Fibroblast of upper back skin (primary cell): ENCODE results near the gene CARNS1.

Source experiments
- DNase-seq: peaks from one replicate; pipeline ENCODE4 v3.0.0-alpha.2; 2013

CARNS1 gene, protein sequence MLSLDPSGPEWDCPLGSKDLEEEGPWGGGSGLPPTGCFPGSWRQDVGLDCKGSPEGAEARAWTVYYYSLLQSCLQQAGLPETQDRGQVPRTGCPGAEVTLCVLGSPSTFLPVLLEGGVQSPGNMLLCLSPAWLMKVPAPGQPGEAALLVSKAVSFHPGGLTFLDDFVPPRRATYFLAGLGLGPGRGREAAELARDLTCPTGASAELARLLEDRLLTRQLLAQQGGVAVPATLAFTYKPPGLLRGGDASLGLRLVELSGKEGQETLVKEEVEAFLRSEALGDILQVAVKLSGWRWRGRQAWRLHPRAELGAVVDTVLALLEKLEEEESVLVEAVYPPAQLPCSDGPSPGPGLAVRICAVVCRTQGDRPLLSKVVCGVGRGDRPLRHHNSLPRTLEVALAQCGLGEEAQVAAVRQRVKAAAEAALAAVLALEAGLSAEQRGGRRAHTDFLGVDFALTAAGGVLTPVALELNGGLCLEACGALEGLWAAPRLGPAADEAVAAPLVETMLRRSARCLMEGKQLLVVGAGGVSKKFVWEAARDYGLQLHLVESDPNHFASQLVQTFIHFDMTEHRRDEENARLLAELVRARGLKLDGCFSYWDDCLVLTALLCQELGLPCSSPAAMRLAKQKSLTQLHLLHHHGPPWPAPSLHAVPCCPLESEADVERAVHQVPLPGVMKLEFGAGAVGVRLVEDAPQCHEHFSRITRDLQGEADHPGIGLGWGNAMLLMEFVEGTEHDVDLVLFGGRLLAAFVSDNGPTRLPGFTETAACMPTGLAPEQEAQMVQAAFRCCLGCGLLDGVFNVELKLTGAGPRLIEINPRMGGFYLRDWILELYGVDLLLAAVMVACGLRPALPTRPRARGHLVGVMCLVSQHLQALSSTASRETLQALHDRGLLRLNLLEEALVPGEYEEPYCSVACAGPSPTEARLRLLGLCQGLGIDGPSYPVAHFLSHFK

DNA sequence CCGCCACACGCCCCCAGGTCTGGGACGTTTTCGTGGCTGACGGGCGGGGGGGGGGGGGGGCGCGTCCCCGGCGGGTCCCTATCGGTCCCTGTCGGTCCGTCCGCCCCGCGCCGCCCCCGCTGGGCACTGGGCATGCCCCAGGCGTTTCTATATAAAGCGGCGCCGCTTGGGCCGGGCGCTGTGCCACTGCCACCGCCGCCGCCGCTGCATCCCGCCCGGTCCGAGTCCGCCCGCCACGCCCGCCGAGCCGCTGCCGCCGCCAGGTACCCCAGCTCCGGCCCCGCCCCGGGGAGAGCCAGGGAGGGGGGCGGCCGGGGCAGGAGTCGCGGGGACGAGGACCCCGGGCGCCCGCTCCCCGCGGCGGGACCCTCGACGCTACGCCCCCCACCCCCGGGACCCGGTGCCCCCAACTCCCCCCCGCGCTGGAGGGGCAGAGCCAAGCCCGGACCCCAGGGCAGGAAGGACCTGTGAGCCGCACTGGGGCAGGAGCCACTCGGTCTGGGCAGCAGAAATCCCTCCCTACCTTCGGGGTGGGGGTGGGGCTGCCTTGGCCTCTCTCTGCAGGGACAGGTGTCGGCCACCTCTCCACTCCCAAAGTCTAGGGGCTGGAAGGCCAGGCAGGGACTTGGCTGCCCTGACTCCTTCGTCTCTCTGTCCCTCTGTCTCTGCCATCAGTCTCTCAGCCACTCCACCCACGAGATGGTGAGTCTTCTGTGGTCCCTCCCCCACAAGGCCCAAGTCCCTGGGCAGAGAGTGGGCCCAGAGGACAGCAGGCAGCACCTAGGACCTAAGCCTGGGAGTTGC lies at the start of gene CARNS1:
CARNS1 (plus strand) TSS at position 178 of the 804 bp plus-strand sequence; CDS start at position 700, 522 bp downstream.
- DNase-seq, result no peak

DNA sequence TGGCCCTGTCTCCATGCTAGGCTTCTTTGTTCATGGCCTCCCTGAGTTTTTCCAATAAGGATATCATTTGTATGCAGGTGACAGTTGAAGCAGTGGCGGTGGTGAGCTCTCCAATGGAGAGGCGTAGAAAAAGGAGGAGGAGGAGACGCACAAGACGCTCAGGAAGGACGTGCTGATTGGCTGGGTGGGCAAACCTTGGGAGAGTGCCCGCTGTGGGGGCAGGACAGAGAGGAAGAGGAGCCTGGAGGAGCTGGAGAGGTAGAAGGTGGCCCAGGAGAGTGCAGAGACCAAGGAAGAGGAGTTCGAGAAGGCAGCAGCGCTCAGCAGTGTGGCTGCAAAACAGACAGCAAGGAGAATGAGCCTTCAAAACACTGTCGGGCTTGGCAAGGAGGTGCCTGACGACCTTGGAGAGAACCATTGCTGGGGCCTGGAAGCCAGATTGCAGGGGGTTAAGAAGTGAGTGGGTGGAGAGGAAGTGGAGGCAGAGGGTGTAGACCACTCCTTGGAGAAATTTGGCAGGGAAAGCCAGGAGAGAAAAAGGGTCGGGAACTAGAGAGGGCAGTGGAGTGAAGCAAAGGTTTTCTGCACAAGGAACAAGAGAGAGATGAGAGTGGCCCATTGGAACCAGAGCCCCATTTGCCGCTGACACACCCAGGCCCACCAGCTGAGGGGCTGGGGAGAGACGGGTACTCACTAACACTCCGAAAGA lies 49.6 kb upstream of the CARNS1 start:
- no peak for DNase-seq

DNA sequence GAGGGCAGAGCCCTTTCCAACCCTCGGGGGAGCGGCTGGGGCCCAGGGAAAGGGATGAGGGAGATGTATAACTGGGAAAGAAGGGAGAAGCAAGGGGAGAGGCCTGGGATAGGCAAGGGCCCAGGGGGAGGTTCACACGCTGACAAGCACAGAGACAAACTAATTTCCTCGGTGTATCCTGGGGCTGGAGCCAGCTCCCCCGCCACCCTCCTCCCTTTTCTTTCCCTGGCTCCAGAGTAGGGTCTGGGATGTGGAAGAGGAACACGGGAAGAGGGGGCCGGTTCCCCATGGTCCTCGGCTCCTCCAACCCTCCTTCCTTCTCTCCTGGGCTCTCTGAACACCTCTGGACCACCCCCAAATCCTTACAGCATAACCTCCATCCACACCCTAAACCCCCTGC lies 48.9 kb upstream of the CARNS1 start:
- DNase-seq, result no peak

DNA sequence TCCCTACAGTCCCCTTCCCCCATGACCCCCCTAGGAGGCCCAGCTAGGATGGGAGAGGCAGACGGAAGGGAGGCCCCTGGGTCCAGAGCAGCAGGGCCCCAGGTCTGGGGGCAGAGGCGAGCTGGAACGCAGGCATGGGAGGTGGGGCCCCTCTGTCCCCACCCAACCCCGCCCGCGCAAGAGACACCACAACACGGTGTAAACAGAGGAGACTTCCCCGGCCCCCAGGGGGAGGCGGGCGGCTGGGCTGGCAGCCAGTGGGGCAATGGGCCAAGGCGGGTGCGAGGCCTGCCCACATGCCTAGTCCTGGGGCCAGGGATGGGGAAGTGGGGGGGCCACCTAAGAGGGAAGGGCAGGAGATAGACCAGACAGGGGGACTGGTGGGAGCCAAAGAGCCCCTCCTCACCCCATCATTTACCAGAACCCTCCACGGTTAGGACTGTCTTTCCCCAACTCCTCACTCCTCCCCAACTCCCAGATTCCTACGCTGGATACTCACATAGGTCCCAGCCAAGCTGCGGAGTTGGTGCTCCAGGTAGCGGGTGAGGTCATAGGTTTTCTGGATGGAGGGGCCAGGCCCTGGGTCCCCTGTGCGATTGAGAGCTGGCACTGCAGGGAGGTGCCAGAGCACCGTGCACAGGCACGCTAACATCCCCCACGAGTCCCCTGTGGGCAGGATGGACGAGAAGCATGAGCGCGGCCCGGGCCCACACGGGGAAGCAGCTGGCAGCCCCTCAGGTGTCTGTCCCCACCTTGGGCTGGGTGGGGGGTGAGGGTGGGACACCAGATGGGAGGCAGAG lies 48.3 kb upstream of the CARNS1 start:
- DNase-seq, result no peak

DNA sequence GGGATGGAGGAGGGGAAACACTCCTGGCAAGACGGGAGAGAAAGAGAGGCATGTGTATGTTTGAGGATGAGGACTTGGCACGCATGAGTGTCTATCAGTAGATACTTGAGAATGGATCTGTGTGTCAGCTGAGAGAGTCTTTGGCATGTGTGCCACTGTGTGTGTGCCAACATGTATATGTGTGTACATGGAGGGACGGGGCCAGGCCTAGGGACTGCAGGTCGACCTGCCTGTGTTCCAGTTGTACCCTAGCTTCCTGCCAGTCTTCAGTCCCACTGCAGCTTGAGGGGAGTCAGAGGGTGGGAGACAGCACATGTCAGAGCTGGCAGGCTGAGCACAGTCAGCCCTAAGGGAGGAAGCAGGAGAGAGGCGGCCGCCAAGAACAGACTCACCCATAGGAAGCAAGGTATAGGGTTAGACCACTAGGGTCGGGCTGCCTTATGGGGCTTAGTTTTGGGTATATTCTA lies 47.7 kb upstream of the CARNS1 start:
- DNase-seq, result no peak

DNA sequence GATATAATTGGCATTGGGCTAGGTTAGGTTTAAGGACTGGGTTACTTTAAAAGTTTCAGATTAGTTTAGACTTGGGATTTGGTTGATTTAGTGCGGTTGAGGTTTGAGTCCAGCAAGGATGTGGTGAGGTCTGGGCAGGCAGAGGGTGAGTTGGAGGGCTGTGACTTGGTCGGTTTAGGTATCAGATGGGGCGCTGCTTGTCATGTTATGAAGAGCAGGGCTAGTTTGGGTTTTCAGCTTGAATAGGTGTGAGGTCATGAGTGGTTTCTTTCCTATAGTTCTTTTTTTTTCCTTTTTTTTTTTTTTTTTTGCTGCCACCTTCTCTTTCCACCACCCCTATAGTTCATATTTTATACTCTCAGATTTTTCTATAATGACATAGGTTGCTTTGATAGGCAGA lies 46.9 kb upstream of the CARNS1 start:
- DNase-seq, result no peak

DNA sequence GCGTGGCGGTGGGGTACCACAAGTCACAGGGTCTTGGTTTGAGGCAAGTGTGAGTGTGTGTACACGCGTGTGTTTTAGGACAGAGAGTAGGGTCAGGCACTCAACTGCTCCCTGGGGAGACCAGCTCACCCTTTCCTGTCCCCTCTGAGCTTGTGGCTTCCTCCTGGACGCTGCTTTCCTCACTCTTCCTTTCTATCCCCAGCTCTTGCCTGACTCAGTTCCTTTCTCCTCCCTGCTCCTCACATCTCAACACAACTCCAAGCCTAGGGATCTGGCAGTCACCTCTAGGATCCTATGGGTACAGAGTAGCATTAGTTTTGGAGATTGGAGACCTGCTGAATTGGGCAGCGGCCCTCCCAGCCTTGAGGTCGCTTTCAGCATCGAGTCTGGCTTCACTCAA lies 46.2 kb upstream of the CARNS1 start:
- DNase-seq, result no peak

DNA sequence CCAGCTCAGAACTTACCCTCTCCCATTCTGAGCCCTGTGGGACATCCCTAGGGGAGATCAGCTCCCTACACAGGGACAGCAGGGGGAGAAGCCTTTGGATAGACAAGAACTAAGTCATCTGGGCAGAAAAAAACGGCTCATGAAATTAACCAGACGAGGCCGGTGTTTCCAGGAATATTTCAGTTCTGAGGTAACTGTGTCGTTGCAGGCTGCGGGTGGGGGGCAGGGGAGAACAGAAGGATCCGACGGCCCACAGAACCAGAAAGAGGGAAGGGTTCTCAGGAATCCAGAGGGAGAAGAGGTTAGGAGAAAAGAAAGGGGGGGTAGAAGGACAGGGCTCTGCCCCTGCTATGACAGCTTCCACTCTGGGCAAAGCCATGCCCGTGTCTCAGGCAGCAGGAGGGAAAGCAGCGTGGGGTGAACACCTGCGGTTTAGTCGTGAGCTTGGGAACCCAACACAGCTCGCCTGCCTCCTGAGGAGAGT lies 45.6 kb upstream of the CARNS1 start:
- peak; percentile 65 for DNase-seq

DNA sequence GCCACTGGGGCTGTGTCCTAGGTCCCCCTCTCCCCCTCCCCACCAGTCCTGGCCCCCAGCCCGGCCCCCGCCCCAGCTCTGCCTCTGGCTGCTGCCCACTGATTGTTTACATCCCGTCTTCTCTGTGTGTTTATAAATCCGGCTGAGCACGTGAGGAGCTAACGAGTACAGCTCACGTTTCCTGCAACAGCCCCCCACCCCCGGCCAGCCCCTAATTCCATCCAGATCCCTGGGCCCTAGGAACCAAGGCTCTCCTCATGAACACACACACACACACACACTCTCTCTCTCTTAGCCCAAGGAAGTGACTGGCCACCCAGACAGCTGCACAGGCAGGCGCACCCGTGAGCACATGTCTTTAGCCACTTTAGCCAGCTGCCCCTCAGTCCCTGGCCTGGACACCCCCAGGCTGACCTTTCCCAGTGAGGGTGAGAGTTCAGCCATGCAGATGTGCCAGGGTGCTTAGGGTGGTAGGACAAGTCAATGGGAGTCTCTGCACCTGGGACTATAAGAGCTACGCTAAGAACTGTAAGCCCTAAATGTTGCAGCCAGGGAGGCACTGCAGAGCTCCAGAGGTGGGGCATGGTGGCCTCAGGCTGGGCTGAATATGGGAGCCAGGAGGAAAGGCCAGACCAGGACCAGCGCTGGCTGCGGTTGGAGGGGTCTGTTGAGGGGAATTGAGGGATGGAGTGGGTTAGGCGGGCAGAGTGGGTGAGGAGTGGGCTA lies 45.0 kb upstream of the CARNS1 start:
- DNase-seq, result peak; percentile 44

DNA sequence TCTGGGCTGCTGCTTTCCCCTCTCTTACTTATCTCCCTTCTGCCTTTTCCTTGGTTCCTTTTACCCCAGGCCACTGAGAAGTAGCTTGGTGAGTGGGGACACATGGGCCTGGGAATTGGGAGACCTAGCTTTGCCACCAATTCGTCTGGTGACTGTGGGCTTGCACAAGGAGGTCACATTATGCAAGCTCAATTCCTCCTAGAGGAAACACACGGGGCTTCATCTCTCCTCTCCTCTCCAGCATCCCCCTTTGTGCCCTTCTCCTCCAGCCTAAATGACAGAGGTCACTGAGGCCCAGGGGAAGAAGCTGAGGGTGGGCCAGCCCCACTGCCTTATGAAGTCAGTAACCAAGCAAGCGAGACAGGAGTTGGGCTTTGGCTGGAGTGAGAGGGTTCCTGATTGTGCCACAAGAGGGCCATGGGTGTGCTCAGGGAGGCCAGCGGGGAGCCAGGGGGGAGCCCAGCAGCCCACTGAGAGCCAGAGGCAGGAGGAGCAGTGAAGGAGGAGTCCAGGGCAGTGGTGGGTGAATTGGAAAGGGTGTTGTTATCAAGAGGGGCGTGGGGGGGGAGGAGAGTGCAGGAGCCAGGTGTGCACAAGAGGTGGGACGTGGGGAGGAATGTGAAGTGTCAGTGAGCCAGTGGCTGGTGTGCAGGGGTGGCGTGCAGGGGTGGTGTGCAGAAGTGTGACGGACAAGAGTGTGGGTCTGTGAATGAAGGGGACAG lies 44.1 kb upstream of the CARNS1 start:
- DNase-seq, result peak; percentile 56

DNA sequence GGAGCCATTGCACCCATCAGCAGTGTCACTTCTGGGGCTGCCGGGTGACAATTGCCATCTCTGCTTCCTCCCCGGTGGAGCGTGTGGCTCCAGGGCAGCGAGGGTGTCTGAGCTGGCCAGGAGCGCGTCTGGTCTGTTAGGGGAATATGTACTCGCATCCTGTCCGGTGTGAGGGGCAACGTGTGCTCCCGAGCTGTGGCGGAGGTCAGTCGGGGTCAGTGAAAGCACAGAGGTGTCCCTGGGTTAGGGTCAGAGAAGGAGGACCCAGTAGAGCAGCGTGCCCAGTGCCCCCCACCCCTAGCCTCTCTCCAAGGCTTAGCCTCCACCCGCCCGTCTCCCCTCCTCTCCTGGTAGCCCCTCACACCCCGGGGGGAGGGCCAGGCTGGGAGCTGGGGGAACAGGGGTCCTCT lies 43.6 kb upstream of the CARNS1 start:
- DNase-seq, result no peak

DNA sequence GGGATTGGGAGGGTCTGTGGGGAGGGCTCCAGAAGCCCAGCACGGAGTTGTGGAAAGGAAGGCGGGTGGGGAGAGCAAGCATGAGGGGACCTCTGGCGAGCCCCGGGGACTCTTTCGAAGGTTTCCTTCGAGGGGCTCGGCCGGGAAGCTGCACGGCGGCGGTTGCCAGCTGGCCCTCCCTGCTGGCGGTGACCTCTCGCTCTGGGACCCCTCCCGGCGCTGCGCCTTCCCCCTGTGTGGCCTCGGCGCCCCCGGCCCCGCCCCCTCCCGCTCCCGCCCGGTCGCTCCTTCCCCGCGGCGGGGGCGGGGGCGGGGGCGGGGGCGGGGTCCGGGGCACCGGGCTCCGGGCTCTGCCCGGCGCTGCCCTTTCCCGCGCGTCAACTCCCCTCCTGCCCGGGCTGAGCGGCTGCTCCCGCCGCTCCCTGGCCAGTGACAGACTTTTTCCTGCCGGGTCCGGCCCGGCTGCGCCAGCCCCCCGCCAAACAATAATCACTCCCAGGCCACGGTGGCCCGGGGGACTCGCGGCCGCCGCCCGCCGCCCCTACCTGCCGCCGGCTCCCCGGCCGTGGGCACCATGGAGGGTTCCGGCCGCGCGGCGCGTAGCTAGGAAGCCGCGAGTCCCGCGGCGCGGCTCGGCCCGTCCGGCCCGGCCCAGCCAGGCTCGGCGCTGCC lies 43.0 kb upstream of the CARNS1 start:
- DNase-seq, result no peak

DNA sequence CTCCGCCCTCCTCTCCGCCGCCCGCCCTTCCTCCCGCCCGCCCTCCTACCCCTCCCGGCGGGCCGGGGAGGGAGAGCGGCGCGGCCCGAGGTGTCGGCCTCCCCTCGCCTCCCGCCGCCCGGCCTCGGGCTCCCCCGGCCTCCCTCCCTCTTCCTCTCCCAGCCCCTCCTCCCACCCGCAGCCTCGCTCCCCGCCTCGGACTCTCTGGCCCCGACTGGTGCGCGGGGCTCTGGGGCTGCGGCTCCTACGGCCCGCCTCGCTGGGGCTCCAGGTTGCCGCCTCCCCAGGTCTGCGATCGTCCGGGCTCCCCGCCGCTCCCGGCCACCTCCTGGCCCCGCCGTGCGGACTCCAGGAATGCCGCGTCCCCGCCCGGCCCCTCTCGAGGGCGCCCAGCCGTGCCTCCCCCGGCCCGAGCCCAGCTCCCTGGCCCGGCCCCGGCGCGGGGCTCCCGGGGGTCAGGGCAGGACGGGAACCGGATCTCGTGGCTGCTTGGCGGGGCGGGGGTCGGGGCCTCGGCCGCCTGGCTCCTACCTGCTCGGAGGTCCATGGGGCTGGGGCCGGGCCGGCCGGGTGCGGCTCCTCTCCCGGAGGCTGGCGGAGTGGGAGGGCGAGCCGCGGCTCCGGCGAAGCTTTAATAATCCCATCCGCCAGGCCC lies 42.4 kb upstream of the CARNS1 start, which contains the start of gene CLCF1:
CLCF1 (minus strand) TSS at position 606 of the 655 bp plus-strand sequence; CDS start at position 547, 59 bp downstream.
- DNase-seq, result peak; percentile 65

DNA sequence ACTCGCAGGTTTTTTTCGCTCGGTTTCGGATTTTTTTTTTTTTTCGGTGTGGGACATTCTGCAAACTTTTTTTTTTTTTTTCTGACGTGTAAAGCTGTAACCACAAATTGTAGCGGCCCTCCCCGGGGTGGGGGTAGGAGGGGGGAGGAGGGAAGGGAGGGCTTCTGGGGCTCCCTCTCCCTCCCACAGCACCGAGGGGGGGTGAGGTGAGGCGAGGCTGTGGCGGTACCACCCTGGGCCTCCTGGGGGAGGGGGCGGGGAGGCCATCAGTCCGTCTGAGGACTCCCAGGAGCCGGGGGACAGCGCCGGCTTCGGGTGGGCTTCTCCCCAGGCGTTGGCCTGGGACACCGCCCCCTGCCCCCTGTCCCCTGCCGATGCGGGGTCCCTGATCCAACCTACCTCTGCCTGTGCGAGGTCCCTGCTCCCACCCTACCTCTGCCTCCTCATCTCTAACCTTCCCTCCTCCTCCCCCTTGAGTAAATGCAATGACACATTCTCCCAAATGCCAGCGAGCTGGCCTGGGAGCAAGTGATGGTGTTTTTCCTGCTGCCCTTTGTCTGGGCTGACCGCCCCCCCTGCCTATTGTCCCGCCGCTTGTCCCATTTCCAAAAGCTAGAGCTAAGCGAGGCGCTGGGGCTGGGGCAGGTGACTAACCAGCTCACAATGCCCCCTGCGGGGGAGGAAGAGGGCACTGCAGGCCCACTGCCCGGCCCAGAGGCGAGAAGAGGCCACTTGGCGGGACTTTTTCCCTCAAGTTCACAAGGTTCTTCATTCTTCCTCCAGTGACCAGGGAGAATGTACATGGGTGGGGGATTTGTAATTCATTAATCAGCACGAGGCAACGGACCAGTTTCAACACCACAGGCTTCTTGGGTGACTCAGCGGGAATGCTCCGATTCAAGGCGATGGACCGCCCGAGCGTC lies 41.6 kb upstream of the CARNS1 start:
- peak; percentile 96 for DNase-seq

DNA sequence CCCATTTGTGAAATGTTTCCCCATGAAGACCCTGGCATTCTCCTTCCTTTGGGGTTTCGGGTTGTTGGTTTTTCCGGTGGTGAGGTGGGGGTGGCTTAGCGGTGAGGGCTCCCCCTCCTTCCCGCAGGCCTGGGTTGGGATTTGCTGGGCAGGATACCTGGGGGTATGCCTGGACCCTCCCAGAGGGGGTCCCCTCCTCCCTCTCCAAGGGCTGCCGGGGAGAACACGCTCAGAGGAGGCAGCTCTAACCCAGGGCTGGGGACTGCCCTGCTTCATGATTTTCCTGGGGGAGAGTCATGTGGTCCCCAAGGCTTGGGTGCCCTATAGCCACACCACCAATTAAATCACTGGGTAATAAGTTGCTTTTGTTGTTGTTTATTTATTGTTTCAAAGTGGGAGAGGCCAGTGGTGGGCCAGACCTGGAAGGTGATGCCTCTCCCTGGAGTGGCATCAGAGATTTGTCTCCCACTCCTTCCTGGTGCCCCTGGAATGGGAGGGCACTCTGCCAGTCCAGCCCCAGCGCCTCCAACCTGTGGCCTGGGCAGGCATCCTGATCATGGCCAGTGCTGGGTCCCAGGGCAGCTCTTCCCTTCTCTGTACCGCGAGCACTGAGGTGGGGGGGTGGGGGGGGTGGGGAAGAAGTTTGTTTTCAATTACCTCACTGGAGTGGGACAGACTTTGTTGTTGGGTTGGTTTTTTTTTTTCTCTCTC lies 40.8 kb upstream of the CARNS1 start:
- DNase-seq, result peak; percentile 44

DNA sequence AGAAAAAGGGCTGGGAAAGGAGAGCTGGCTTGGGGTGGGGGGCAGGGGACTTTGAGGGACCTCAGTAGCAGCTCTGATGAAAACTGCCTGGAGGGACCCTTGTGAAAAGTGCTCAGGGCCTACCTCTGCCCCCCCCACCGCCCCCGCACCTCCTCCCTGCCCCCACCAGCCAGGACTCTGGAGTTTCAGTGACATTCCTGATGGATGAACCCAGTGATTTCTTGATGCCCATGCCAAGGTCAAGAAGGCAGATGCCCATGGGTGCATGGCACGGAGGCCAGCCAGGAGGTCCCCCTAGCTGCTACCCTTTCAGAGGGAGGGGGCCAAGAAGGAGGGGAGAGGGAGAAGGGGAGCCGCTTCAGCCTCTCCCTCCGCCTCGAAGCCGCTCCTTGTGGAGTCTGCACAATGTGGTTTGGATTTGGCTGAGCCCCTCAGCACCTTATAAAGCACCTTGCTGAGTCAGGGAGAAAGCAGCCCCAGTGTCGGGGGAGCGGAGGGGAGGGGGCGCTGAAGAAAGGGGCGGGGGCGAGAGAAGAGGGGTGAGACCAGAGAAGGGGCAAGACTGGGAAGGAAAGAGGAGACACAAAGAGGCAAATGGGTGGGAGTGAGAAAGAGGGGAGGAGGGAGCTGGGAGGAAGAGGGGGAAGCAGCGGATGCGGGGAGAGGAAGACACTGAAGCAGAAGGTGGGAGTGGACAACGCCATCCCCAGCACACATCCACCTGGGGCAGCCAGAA lies 40.0 kb upstream of the CARNS1 start:
- no peak for DNase-seq
